HG03565 (cell line): Measurements from ENCODE around the gene MAMLD1.

Experiments used
- ATAC-seq: cut with Tn5 transposase; IDR thresholded peaks from one replicate; pipeline ENCODE4 v1.9.1; 2021; ENCODE audit warnings: mild to moderate bottlenecking, moderate library complexity; ENCODE audit not compliant: unreplicated experiment

Gene MAMLD1

GRCh38 chrX:150456941-150457340 is 93.8 kb downstream of the MAMLD1 start:
- no peak for ATAC-seq

- no peak for ATAC-seq
These were observed 96.1 kb downstream of the MAMLD1 start for GRCh38 chrX:150459196-150459595.

DNA sequence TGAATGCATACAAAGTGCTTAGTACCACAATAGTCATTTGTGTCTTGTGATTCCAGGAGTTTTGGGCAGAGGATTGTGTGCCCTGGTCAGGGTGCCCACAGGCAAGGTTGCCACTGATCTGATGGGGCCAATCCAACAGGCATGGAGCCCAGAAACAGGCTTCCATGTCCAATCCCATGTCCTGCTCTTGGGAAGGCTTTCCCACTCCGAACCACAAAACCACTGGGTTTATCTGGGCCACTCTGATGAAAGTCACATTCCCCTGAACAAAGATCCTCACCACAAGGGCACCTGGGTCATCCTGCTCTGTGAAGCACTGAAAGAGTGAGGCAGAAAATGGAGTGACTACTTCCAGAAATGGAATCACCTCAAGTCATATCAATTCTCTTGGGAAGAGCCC is 96.9 kb downstream of the MAMLD1 start:
- no peak for ATAC-seq

- ATAC-seq, result no peak
These were observed 97.7 kb downstream of the MAMLD1 start for GRCh38 chrX:150460781-150461180.

GRCh38 chrX:150463566-150463965 is 100.4 kb downstream of the MAMLD1 start:
- ATAC-seq, result no peak

DNA sequence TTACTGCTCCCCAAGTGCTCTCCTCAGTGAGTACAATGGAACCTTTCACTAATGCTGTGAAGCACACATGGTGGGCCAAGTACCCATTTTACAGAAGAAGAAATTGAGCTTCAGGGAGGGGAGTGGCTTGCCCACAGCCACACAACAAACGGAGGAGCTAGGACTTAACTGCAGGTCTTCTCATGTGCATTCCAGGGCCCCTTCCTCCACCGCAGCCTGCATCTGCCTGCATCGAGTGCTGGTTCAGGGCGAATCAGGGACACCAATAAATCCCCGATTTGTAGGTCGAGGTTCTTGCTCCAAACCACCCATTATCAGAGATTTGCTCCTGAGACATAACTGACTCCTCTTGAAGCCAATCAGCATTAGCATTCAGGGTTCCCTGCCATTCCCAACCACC is 100.9 kb downstream of the MAMLD1 start:
- no peak for ATAC-seq

DNA sequence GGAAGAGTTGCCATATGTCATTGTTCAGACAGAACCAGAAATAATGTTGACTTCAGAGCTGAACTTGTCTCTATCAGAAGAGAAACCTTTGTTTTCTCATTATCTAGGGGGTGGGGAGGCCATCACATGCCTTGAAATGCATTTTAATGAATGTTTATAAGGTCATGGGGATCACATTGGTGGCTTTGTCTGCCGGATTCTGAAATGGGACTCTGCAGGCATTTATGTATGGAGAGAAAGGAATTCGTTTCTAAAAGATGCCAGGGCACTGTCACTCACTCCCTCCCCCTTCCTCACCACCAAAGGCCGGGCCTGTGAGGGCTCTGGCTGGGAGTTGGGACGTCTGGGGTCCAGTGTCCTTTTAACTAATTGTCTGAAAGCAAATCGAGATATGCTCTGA is 102.2 kb downstream of the MAMLD1 start:
- ATAC-seq, result no peak

DNA sequence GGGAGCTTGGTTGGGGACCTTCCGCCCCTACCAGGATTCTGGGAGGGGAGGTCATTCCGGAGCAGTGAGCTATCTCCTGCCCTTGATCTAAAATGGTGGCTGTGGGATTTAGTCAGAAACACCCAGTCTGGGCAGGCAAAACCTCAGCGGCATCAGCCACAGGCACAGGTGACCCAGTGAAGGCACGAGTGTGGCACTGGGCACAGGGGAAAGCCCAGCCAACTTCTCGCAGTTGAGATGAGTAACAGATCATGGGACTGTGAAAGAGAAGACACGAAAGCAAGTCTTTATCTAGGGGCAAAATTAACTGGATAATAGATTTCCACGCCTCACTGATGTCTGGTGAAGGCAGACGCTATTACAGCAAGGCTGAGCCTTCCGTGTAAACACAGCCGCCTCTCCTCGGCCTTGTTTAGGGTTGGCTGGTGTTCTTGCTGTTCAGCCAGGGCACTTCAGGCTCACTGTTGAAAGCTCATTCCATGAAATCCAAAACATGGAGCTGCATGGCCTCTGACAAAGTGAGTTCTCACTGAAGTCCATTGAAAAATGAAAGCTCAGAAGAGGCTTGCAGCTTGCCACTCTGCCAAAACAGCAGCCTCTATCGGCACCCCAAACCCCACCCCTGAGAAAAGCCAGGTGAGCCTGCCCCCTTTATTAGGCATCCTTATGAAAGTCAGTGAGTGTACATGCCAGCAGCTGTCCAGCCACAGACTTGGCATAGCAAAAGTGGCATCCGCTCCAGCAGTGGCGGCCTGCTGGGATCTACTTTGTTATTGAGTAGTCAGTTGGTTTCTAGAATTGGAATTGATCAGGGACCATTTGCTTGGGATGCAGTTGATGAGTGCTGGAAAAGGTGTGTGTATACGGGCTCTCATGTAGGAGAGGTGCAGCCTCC is 103.0 kb downstream of the MAMLD1 start:
- no peak for ATAC-seq

- ATAC-seq, result no peak
These were observed 109.2 kb downstream of the MAMLD1 start for GRCh38 chrX:150472306-150472705.

DNA sequence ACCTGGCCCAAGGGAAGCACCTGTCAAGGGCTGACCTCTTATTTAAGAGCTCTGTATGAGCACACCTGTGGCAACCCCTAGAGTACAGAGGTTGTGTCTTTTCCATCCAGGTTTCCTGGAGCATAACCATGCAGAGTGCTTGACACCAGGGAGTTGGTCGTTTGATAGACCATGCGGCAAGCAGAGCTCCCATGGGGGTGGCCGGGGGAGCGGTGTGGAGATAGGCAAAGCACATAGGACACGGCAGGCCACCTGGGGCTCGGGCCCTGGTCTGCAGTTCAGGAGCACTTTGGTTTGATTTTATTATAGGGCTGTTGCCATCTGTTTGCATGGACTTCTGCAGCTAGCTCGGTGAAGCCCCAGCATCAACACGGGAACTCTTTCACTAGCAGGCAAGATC is 110.3 kb downstream of the MAMLD1 start:
- ATAC-seq, result no peak

GRCh38 chrX:150475461-150475860 is 112.3 kb downstream of the MAMLD1 start:
- no peak for ATAC-seq

- no peak for ATAC-seq
These were observed 113.1 kb downstream of the MAMLD1 start for GRCh38 chrX:150476164-150476699.

- ATAC-seq, result no peak
These were observed 114.3 kb downstream of the MAMLD1 start for GRCh38 chrX:150477371-150477770.

GRCh38 chrX:150478496-150479492 is 115.7 kb downstream of the MAMLD1 start:
- peak; percentile 47 for ATAC-seq

- peak; percentile 72 for ATAC-seq
These were observed 119.6 kb downstream of the MAMLD1 start for GRCh38 chrX:150482537-150483206.

DNA sequence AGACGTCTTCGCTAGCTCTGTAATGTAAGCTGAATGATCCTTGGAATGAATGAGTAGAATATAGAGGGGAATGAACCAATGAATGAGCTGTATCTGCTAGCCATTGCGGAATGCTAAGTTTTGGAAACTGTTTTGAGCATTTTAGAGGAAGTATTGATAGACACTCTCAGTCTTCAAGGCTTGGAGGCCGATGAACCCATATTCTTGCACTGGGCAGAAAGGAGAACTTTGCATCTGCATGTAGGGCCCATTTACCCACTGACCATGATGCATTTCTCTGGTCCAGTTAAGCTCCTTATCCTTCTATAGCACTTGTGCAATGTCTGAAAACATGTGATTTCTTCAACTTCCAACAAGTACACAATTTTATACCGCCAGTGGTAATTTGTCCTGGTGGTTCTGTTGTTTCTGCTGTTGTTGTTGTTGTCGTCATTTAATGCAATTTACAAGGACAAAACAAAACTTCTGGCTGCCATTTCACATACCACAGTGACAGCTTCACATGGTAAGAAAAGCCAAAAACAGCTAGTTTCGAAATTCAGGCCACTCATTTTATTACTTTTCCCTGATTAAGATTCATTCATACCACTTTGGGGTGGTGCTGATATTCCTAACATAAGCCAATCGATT is 120.4 kb downstream of the MAMLD1 start:
- no peak for ATAC-seq

GRCh38 chrX:150486011-150486410 is 122.9 kb downstream of the MAMLD1 start:
- ATAC-seq, result no peak

- ATAC-seq, result no peak
These were observed 124.4 kb downstream of the MAMLD1 start for GRCh38 chrX:150487369-150488094.

DNA sequence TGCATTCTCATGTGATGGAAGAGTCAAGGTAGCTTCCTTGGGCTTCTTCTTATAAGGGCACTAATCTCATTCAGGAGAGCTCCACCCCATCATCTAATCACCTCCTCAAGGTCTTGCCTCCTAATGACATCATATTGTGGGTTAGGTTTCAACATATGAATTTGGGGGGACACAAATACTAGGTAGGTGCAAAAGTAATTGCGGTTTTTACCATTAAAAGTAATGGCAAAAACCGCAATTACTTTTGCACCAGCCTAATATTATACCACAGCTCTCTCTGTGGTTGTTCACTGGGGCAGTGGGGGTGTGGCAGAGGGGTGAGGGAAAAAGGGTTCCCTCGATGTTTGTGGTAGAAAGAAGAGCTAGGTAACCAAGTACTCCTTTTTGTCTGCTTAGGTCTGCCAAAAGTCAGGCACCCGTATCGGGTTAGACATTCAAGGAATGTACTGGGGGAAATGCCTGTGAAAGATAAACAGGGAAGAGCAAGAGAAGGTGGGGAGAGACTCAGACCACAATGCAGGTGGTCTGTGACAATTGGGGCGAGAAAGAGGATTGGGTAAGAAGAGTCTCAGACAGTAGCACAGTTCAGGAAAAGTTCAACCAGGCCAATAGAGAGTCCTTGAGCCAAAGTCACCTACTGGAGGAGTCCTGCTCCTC is 126.4 kb downstream of the MAMLD1 start:
- ATAC-seq, result no peak
